OCI-LY1 (cell line): ENCODE data around the gene CYB561.

Experiments used
- CTCF ChIP-seq: fragments of 200-600 bp; sonication (generic), shearing (Covaris generic); IDR thresholded peaks from 2 replicates; pipeline ENCODE4 v1.5.1; 2017; ENCODE audit warnings: mild to moderate bottlenecking, antibody characterized with exemption, low read length, moderate library complexity, mixed read lengths
- EZH2 ChIP-seq: fragments of 200-600 bp; sonication (generic), shearing (Covaris generic); IDR thresholded peaks from 2 replicates; pipeline ENCODE4 v1.8.0; 2017; ENCODE audit warnings: borderline replicate concordance, mixed run types, mild to moderate bottlenecking, antibody characterized with exemption, low read length, moderate library complexity, mixed read lengths

- TF ChIP-seq EZH2 (no peak), CTCF (no peak)
These were observed 31.9 kb downstream of the CYB561 start for GRCh38 chr17:63414222-63414621.
